Activated naive CD4-positive, alpha-beta T cell treated with anti-CD3 and anti-CD28 coated beads, Interleukin-2, amount 10 ng/mL, durations not matched to agents 5 hours and 36 hours (primary cell): ENCODE data around the gene CDKAL1. TPM values are rescaled to one million over a fixed set of nuclear protein-coding genes. Genes with fewer than 3 reads are reported as not detected.

Source experiments
- total RNA-seq, 2 experiments: library from RNA; stranded (reverse); gene quantifications; one replicate each; pipeline ENCODE4 v1.2.3, GENCODE V29; 2021

The CDKAL1 gene
- 10 to 100 TPM; 19.2 to 20.0 TPM for total RNA-seq

GRCh38 chr6:20534295-20535262 is at the start of gene CDKAL1:
TSS of gene CDKAL1 (plus strand) at chr6:20534457. CDS start at chr6:20546351, 11,894 bp downstream.

Other genes with a start within 250 kb of the CDKAL1 start
- 10 to 100 TPM; 24.3 to 24.6 TPM for gene E2F3, start 132.6 kb upstream of the CDKAL1 start, total RNA-seq